Urinary bladder (tissue), 4 donors: Measurements from ENCODE around the gene MAPK8. TPM values are rescaled to one million over a fixed set of nuclear protein-coding genes. Genes with fewer than 3 reads are reported as not detected.

ENCODE experiments used
- DNase-seq: peaks from one replicate; pipeline ENCODE4 v3.0.0-alpha.2; 2015; ENCODE audit errors: extremely low spot score
- H3K27ac ChIP-seq: one replicate; pipeline ENCODE4 v1.5.1; 2013; ENCODE audit warnings: low read depth, mild to moderate bottlenecking, moderate library complexity
- H3K36me3 ChIP-seq: one replicate; pipeline ENCODE4 v1.6.1; 2013; ENCODE audit warnings: mild to moderate bottlenecking, moderate library complexity; ENCODE audit not compliant: insufficient read depth
- H3K4me1 ChIP-seq: one replicate; pipeline ENCODE4 v1.6.1; 2013; ENCODE audit warnings: mild to moderate bottlenecking, moderate library complexity; ENCODE audit not compliant: insufficient read depth
- H3K4me3 ChIP-seq: one replicate; pipeline ENCODE4 v1.5.1; 2013; ENCODE audit warnings: low read depth, low read length
- WGBS: extraction: QIAGEN DNeasy Blood & Tissue Kit; methylation state at CpG from one replicate; pipeline ENCODE4 v1.1.7; 2013; 5-methylcytosine and 5-hydroxymethylcytosine counted together
- polyA plus RNA-seq: library from polyadenylated mRNA; stranded (reverse); fragments of 200-250 nt; gene quantifications from one replicate; pipeline ENCODE4 v1.2.3, GENCODE V29; 2013
- total RNA-seq: library from RNA; depleted of rRNA; stranded (reverse); fragments of >200 nt; gene quantifications from one replicate; pipeline ENCODE4 v1.2.3, GENCODE V29; 2014
- donor health status: healthy with polysubstance abuse.
- donor health status: healthy.

MAPK8 gene
- total and polyA plus RNA-seq, 2 donors = 23.1 to 151 TPM

- Histone ChIP-seq H3K4me3 (no peak overlapping the region), H3K36me3 (no peaks in the 10 kb centered on the region), H3K4me1 (no peaks in the 10 kb centered on the region), H3K27ac (no peak overlapping the region)
- DNase-seq = no peak
- WGBS = 44% methylated on average over 4 of the region's 4 CpGs
Observed at GRCh38 chr10:48284811-48285210, 21.7 kb upstream of the MAPK8 start.

GRCh38 chr10:48285710-48286109 lies 20.8 kb upstream of the MAPK8 start:
- 74% methylated on average over 5 of the region's 5 CpGs for WGBS

GRCh38 chr10:48286356-48286755 lies 20.1 kb upstream of the MAPK8 start:
- Histone ChIP-seq H3K4me3 (no peak overlapping the region), H3K36me3 (no peaks in the 10 kb centered on the region), H3K27ac (no peak overlapping the region), H3K4me1 (no peaks in the 10 kb centered on the region)
- whole genome bisulfite sequencing = 88% methylated on average over 1 of the region's 1 CpG
- DNase-seq = no peak

More at GRCh38 chr10:48285710-48286109, 20.8 kb upstream of the MAPK8 start:
- Histone ChIP-seq H3K36me3 (no peaks in the 10 kb centered on the region), H3K27ac (no peak overlapping the region), H3K4me1 (no peaks in the 10 kb centered on the region), H3K4me3 (no peak overlapping the region)
- DNase-seq = no peak

GRCh38 chr10:48287417-48288391 lies 18.8 kb upstream of the MAPK8 start:
- H3K36me3 ChIP-seq = no peaks in the 10 kb centered on the region
- no peak for DNase-seq
- 66% methylated on average over 13 of the region's 13 CpGs for WGBS
- H3K4me1 ChIP-seq = no peaks in the 10 kb centered on the region
- no peak overlapping the region for H3K4me3 ChIP-seq
- peak overlapping the region; percentile 42 for H3K27ac ChIP-seq

- H3K4me3 ChIP-seq = no peak overlapping the region
- H3K36me3 ChIP-seq = no peaks in the 10 kb centered on the region
- H3K27ac ChIP-seq = no peak overlapping the region
- no peaks in the 10 kb centered on the region for H3K4me1 ChIP-seq
- WGBS = 91% methylated on average over 7 of the region's 7 CpGs
- no peak for DNase-seq
Observed at GRCh38 chr10:48288661-48289060, 17.8 kb upstream of the MAPK8 start.

- DNase-seq = no peak
- H3K27ac ChIP-seq = no peak overlapping the region
- H3K36me3 ChIP-seq = no peaks in the 10 kb centered on the region
- no peaks in the 10 kb centered on the region for H3K4me1 ChIP-seq
- 24% methylated on average over 9 of the region's 9 CpGs for whole genome bisulfite sequencing
- H3K4me3 ChIP-seq = no peak overlapping the region
Observed at GRCh38 chr10:48289501-48290238, 16.8 kb upstream of the MAPK8 start.

GRCh38 chr10:48290286-48290685 lies 16.2 kb upstream of the MAPK8 start:
- H3K4me3 ChIP-seq = no peak overlapping the region
- DNase-seq = no peak
- no peak overlapping the region for H3K27ac ChIP-seq
- no peaks in the 10 kb centered on the region for H3K4me1 ChIP-seq
- WGBS = 91% methylated on average over 9 of the region's 9 CpGs
- H3K36me3 ChIP-seq = no peaks in the 10 kb centered on the region

- DNase-seq = no peak
- no peak overlapping the region for H3K27ac ChIP-seq
- no peaks in the 10 kb centered on the region for H3K36me3 ChIP-seq
- no peak overlapping the region for H3K4me3 ChIP-seq
- H3K4me1 ChIP-seq = no peaks in the 10 kb centered on the region
- WGBS = 65% methylated on average over 3 of the region's 3 CpGs
Observed at GRCh38 chr10:48291190-48291589, 15.3 kb upstream of the MAPK8 start.

GRCh38 chr10:48292616-48293015 lies 13.9 kb upstream of the MAPK8 start:
- no peaks in the 10 kb centered on the region for H3K4me1 ChIP-seq
- H3K4me3 ChIP-seq = no peak overlapping the region
- no peak overlapping the region for H3K27ac ChIP-seq
- no peak for DNase-seq
- H3K36me3 ChIP-seq = no peaks in the 10 kb centered on the region
- WGBS = 91% methylated on average over 3 of the region's 3 CpGs

GRCh38 chr10:48294431-48294830 lies 12.0 kb upstream of the MAPK8 start:
- 74% methylated on average over 2 of the region's 2 CpGs for WGBS
- Histone ChIP-seq H3K4me3 (no peak overlapping the region), H3K36me3 (no peaks in the 10 kb centered on the region)

GRCh38 chr10:48296576-48297098 lies 9.8 kb upstream of the MAPK8 start:
- 80% methylated on average over 4 of the region's 4 CpGs for WGBS
- H3K27ac ChIP-seq = no peak overlapping the region

More at GRCh38 chr10:48294431-48294830, 12.0 kb upstream of the MAPK8 start:
- no peaks in the 10 kb centered on the region for H3K4me1 ChIP-seq
- no peak for DNase-seq
- no peak overlapping the region for H3K27ac ChIP-seq

GRCh38 chr10:48299066-48299465 lies 7.4 kb upstream of the MAPK8 start:
- Histone ChIP-seq H3K4me3 (no peak overlapping the region), H3K36me3 (no peaks in the 10 kb centered on the region), H3K27ac (no peak overlapping the region), H3K4me1 (no peaks in the 10 kb centered on the region)
- WGBS = 59% methylated on average over 7 of the region's 7 CpGs
- DNase-seq = no peak

More at GRCh38 chr10:48296576-48297098, 9.8 kb upstream of the MAPK8 start:
- H3K36me3 ChIP-seq = no peaks in the 10 kb centered on the region
- no peak overlapping the region for H3K4me3 ChIP-seq
- H3K4me1 ChIP-seq = no peaks in the 10 kb centered on the region
- DNase-seq = no peak

- H3K27ac ChIP-seq = no peak overlapping the region
- no peaks in the 10 kb centered on the region for H3K36me3 ChIP-seq
- WGBS = 0% methylated on average over 1 of the region's 1 CpG
- H3K4me3 ChIP-seq = no peak overlapping the region
- no peaks in the 10 kb centered on the region for H3K4me1 ChIP-seq
- no peak for DNase-seq
Observed at GRCh38 chr10:48299692-48300091, 6.8 kb upstream of the MAPK8 start.
